ENCODE data around the gene ENPP7. TPM values are rescaled to one million over a fixed set of nuclear protein-coding genes. Genes with fewer than 3 reads are reported as not detected.
"Not testable (repeated sequence)": the region's sequence is repeated elsewhere in the genome, so short reads cannot be mapped to it uniquely, and the experiment has no call there.

Gene ENPP7
- total RNA-seq, 1 experiment from 2014 or later = not detected

DNA sequence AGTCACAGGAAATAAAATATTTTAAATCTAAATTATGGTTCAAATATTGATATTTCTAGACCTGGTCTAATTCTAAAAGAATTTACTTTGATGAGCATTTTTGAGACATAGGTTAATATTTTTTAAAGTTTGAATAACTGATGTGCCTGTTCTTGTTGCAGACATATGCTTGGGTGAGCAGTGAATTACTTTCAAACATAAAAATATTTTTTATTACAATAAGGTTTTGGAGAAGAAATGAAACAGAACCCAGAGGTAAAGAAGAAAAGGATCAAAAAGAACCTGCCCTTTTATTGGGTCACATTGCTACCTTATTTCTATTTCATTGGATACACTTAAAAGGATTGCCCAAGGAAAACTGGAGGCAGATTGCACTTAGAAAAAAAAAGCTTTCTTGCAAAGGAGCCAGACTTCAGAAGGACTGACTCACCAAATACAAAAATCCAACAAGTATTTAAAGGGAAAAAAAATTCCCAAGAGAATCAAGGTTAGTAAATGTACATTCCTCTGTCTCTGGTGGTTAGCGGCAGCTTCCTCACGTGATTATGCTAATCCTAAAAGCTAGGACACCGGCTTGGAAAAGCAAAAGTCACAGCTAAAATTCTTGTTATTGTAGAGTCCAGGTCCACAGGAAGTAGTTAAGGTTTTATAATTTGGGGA lies 18.5 kb downstream of the ENPP7 start:
- peak; percentile 75 for DNase-seq (ENCODE audit: low spot score)

DNA sequence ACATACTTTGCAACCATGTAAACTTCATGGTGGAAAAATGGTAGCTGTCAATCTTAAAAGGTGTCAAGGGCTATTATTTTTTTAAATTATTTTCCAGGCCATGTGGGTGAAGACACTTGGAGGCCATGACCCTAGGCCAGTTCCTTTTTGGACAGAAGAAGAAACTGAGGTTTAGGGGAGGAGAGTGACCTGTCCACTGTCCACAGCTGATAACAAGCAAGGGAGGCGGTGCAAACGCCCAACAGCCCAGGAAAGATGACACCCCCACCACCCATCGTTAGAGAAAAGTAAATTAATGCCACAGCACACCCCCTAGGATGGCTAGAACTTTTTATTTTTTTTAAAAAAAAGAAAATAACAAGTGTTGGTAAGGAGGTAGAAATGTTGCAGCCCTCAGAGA lies 19.2 kb downstream of the ENPP7 start:
- no peak for DNase-seq (ENCODE audit: low spot score)

DNA sequence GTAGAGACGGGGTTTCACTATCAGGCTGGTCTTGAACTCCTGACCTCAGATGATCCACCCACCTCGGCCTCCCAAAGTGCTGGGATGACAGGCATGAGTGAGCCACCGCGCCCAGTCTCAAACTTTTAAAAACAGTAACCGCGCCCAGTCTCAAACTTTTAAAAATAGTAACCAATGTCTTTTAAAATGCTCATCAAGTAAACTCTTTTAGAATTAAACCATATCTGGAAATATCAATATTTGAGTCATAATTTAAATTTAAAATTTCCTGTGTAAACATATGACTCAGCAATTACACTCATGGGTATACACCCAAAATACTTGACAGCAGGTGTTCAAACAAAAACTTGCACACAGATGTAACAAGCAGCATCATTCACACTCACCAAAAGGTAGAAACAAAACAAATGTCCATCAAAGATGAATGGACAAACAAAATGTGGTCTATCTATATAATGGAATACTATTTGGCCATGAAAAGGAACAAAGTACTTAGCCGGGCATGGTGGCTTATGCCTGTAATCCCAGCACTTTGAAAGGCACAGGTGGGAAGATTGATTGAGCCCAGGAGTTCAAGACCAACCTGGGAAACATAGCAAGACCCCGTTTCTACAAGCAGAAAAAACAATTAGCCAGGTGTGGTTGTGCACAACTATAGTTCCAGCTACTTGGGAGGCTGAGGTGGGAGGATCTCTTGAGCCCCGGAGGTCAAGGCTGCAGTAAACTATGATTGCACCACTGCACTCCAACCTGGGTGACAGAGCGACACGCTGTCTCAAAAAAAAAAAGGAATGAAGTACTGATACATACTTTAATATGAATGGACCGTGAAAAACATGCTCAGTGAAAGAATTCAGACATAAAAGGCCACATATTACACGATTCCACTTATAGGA lies 20.2 kb downstream of the ENPP7 start:
- DNase-seq (ENCODE audit: low spot score) = no peak

DNA sequence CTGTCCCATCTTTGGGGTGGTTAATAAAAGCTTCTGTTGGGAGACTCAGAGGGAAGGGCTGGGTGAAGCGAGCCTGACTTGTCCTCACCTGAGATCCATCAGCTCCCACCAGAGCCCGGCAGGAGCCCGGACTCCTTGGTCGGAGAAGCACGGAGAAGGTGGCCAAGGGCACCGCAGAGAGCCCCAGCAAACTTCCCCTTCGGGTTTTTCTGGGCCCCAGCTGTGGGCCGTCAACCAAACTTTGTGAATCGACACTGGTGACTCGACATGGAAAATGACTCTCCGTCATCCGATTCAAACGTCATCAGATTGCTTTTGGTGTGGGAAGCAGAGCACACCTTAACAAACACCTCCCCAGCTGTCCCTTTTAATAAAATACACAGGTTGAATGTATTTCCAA lies 21.4 kb downstream of the ENPP7 start:
- no peak for DNase-seq (ENCODE audit: low spot score)

DNA sequence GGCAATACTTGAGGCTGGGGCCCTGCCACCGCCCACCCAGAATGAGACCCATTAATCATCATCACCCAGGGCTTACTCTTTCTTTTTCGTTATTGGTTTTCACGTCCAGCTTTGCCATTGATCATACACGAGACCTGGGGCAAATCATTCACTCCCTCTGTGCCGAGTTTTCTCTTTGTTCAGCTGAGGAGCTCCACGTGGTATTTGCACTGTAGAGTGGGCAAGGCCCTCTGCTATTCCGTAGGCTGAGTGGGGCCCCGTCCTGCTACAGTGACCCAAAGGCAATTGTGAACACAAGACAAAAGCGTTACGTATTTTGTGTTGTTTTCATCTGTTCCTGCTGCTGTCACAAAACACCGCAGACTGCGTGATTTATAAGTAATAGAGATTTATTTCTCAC lies 23.6 kb downstream of the ENPP7 start:
- DNase-seq (ENCODE audit: low spot score) = no peak

DNA sequence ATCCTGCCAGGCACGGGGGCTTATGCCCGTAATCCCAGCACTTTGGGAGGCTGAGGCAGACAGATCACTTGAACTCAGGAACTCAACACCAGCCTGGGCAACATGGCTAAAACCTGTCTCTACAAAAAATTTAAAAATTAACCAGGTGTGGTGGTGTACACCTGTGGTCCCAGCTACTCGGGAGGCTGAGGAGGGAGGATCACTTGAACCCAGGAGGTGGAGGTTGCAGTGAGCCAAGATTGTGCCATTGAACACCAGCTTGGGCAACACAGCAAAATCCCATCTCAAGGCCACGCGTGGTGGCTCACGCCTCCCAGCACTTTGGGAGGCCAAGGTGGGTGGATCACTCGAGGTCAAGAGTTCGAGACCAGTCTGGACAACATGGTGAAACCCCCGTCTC lies 24.2 kb downstream of the ENPP7 start:
- not testable (repeated sequence) for DNase-seq (ENCODE audit: low spot score)

DNA sequence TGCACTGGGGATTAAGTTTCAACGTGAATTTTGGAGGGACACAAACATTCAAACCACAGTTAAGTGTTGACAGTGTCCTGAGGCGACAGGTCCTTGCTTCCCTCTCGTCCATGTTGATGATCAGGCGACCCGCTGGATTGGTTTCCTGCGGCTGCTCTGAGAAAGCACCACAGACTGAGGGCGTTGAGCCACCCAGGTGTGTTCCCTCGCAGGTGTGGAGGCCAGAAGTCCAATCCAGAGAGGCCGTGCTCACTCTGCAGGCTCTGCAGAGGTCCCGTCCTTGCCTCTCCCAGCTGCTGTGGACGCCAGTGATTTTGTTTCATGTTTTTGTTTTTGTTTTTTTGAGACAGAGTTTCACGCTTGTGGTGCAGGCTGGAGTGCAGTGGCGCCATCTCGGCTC lies 24.8 kb downstream of the ENPP7 start:
- DNase-seq (ENCODE audit: low spot score) = no peak

DNA sequence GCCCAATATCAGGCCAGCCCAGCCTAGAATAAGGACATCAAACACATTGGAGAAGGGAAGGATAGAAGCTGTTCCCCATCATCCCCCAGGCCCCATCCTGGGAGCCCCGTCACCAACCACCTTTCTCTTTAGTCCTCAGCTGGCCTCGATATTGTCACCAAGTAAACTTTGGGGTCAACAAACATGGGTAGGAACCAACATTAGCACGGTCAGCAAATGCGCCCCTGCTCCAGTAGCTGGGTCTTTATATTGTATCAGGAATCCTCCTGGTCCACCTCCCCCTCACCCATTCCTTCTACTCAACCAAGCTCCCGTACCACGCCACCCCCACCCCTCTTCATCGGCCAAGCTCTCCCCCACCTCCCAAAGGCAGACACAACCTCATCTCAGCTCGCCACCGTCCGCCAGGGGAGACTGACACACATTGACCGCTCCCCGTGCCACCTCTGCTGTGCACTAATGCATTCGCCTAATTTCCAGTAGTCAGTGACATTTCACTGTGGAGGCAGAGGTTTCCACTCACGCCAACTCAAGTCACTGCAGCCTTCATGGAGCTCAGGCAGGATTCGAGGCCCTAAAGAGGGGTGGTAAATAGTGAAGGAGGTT lies 26.5 kb downstream of the ENPP7 start:
- DNase-seq (ENCODE audit: low spot score) = no peak

DNA sequence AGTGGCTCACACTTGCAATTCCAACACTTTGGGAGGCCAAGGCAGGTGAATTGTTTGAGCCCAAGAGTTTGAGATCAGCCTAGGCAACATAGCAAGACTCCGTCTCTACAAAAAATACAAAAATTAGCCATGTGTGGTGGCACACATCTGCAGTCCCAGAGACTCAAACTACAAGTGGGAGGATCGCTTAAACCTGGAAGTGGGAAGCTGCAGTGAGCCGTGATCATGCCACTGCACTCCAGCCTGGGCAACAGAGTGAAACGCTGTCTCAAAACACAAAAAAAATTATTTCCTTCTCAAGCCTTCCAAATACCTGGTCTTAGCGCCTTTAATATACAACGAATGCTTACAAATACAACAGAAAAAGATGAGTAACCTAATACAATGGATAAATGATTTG lies 27.5 kb downstream of the ENPP7 start:
- no peak for DNase-seq (ENCODE audit: low spot score)

DNA sequence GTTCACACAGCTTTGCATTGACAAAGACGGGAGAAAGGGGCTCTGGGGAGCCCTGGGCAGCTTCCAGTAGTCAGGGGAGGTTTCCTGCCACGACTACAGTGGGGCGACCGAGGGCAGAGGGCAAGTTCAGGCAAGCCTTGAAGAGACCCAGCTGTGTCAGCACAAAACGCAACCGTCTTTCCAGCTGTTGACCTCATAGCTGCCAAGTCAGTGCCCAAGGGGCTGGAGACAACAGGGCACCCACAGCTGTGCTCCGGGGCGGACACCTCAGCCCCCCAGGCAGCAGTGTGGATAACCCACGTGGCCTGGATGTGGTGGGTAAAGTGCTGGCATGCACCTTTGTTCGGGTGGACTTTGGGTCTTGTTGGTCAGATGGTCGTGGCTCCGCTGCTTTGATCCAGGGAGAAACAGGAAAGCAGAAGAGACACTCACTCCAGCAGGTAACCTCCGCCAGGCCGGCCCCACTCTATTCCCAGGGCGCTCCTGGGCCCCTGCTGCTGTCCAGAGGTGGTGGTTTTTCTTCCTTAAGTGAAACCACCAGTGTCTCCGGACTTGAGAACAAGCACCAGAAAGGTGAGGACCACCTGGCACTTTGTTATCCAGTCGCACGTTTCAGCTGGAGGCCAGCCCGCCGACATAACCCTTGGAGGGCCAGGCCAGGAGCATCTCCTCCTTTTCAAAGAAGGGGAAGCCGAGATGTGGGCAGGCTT lies 29.6 kb downstream of the ENPP7 start:
- DNase-seq (ENCODE audit: low spot score) = no peak

DNA sequence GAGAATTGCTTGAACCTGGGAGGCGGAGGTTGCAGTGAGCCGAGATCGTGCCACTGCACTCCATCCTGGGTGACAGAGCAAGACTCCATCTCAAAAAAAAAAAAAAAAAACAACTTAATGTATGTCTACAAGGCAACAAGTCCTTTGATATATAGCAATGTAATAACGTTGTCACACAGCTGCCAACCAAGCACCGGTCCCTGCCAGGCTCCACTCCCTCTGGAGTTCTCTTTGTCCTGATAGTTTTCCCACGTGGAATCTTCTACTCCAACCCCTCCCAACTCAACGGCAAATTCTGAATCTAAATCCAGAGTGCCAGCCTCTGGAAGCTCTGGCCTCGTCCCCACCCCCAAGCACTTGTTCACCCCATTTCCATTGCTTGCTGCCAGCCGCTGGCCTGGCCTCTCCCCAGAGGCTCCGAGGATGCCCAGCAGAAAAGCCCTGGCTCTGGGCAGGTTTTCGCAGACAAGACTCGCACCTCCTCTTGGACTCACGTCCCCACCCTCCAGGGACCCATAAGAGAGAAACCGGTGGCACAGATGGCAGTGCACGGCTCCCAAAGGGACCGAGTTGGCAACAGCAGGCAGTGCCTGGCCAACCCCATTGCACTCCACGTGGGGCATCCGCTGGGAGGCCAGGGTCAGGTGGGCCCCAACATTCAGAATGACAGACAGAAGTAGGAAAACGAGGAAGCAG lies 31.3 kb downstream of the ENPP7 start:
- no peak for DNase-seq (ENCODE audit: low spot score)

DNA sequence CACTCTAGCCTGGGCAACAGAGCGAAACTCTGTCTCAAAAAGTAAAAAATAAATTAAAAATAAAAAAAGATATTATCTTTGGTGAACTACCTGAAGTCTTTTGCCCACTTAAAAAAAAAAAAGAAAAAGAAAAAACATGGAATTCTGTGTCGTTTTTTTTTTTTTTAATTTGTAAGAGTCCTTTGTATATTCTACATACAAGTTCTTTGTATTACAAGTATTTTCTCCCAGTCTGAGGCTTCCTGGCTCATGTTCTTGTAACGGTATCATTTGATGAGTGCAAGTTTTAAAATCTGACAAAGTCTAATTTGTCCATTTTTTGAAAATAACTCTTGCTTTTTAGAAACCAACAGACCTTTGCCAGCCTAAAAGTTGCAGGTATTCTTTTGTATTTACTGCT lies 35.0 kb downstream of the ENPP7 start:
- DNase-seq (ENCODE audit: low spot score) = no peak

DNA sequence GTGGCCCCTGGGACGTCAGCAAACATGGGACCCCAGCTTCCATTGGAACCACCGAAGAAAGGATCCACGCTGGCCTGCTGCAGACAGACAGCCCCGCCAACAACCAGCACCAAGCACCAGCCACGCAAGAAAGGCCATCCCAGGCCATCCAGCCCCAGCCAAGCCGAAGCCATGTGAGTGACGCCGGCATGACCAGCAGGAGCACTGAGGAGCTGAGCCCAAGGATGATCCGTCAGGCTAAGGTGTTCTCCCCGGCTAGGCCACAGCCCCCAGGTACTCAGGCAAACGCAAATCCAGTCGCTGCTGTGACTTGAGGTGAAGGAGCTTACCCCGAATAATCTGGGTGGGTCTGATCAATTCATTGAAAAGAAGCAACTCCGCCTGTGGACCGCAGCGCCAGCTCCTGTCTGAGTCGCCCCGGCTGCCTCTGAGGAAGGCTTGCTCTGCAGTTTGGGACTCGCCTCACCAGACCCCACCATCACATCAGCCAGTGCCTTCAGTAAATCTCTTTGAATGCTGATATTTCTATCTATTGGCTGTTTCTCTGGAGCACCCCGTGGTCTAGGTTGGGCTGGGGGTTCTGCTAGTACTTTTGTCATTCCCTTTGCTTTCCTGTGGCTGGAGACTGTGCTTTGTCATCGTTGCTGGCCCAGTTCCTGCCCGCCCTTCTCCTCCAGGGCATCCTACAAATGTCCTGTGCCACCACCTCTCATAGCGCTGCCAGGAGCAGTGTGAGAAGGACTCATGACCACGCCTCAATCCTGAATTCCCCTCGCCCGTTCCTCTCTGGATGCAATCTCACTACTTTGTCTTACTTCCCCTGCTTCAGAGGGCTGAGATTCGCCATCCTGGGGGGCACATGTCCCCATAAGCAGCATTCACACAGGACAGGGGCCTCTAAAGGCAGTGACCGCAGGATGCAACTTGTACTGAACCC lies 39.1 kb downstream of the ENPP7 start:
- DNase-seq (ENCODE audit: low spot score) = peak; percentile 96

DNA sequence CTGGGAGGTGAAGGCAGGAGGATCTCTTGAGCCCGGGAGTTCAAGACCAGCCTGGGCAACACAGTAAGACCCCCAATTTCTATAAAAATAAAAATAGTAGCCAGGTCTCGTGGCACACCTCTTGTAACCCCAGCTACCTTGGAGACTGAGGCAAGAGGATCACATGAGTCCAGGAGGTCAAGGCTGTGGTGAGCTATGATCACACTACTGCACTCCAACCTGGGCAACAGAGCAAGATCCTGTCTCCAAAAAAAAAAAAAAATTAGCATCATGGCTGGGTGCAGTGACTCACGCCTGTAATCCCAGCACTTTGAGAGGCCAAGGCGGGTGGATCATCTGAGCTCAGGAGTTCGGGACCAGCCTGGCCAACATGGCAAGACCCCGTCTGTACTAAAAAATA lies 40.5 kb downstream of the ENPP7 start:
- no peak for DNase-seq (ENCODE audit: low spot score)

DNA sequence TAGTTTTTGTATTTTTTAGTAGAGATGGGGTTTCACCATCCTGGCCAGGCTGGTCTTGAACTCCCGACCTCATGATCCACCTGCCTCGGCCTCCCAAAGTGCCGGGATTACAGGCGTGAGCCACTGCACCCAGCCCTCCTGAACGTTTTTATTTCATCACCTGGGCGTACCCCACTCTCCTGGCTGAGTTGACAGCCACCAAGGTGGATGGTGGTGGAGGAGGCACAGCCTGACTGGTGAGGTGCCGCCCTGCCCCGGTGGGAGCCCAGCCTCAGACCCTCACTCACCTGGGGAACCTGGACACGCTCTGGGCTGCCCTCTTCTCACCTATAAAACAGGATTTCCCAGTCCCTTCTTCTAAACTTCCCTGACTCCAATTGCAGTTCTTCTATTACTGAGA lies 42.0 kb downstream of the ENPP7 start:
- not testable (repeated sequence) for DNase-seq (ENCODE audit: low spot score)

DNA sequence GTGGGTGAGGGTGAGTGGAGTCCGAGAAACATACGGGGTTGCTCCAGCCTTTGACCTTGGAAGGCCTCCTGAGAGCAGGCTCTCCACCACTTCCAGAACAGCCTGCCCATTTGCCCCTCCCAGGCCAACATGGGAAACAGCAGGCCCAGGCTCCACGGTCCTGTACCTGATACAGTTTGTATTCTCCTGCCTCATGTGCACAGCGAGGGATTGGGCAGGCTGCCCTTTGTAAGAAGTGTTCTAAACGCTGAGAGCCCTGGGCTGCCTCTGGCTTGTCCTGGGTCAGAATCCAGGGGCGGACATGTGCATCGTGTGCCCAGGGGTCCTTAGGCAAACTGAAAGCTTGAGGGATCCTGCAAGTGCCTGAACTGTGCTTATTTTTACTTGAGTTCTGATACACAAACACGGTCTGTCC lies 43.8 kb downstream of the ENPP7 start:
- no peak for DNase-seq (ENCODE audit: low spot score)

DNA sequence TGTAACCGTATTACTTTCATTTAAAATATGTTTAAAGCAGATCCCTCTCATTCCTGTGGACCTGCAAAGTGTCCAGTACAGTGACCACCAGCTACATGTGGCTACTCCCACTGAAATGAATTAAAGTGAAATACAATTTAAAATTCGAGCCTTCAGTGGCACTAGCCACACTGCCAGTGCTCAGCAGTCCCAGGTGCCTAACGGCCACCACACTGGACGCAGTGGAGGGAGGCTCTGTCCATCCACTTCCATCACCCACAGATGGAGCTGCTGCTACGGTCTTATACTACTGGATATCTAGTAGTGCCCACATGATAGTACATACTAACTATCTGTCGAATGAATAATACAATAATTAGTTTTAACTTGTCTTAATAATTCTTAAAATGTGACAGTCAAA lies 44.9 kb downstream of the ENPP7 start:
- DNase-seq (ENCODE audit: low spot score) = no peak

DNA sequence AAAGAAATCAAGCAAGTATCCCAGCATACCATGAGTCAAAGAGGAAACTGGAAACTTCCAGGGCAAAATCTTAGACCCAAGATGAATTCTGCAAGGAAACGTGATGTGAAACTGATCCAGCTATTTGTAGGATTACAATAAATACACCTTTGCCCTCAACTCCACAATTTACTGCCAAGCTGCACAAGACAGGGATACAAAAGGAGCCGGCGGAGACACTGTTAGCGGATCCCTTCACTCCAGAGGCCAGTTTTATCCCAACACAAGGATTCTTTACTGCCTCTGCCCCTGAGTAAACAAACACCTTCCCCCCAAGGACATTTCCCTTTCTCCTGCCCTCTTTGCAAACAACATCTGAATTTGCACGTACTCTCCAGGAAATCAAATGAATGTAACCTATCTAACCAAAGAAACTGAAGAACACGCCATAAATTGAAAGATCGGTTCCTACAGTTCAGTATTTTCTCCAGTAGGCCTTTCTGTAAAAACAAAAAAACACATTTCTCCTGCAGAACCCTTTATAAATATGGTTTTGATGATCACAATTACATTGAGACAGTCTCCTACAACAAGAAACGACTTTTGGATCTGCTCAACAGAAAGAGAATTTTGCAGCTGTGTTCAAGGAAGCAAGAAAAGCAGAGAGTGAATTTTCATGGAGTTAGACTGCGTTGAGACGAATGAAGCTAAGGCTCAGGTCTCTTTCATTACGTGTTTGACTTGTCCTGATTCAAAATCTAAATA lies 45.8 kb downstream of the ENPP7 start:
- DNase-seq (ENCODE audit: low spot score) = no peak

DNA sequence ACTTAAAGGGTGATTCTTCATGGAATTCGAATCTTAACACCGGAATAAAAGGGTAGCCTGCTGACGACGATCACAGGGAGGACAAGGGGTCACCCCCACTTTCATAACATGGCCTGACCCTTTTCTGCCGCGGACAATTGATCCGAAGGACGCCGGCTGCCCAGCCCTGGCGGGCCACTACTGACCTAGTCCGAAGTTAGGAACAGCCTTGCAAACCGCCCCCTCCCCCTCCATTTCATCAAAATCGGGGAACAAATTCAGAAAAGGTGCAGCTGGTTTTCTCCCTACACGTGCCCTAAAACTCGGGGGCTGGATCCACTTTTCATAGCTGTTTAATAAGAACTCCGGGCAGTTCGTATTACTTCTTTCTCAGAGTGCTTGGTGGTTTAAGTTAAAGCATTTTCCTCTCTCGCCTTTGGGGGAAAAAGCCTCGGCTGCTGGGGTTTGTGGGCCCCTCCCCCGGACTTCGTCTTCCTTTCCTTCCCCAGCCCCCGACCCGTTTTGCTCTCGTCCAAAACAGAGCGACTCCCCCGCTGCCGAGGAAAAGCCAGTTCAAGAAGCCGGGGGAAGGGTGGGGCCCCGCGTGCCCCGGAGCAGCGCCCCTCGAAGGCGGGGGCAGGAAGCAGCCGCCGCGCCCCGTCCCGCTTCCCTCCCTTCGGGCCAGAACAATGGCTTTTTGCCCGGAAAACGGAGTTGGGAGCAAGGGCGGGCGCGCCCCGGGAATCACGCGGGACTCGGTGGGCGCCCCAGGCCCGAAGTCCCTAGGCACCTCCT lies 46.6 kb downstream of the ENPP7 start:
- DNase-seq (ENCODE audit: low spot score) = peak; percentile 87

All from H4 (cell line).